HG02970 (cell line): Measurements from ENCODE around the gene MKLN1.
"Not testable (repeated sequence)": the region's sequence is repeated elsewhere in the genome, so short reads cannot be mapped to it uniquely, and the experiment has no call there.

Source experiments
- ATAC-seq: cut with Tn5 transposase; IDR thresholded peaks from one replicate; pipeline ENCODE4 v1.9.1; 2021; ENCODE audit warnings: mild to moderate bottlenecking, moderate library complexity, moderate number of reproducible peaks; ENCODE audit not compliant: unreplicated experiment, low FRiP score

Gene MKLN1

DNA sequence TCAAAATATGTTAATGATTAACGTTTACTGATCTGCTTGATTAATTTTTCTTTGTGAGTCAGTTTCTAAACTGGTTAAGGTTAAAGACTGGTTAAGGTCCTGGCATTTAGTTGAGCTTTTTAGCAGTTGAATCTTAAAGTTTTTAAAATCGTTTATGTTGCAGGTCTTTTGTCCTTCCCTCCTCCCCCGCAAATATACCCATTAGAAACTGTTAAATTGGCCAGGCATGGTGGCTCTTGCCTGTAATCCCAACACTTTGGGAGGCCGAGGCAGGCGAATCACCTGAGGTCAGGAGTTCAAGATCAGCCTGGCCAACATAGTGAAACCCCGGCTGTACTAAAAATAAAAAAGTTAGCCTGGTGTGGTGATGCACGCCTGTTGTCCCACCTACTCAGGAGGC is 127.9 kb downstream of the MKLN1 start:
- ATAC-seq: no peak

DNA sequence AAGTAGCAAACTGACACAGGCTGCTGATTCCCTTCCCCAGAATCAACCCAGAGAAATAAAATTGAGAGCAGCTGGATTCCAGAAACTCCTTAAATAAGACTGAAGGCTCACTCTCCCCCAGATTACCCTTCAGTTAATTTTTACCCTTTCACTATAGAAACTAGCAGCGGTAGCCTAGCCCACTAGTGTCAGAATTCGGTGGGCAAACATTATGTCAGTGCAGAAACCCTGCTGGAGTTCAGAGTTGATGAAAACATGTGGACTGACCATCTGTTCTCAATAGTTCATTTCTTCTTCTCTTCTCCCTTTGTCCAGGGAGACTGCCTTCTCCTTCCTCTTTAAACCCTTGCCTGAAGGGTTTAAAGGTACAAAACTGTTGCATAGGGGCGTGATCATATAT is 128.7 kb downstream of the MKLN1 start:
- ATAC-seq: no peak

DNA sequence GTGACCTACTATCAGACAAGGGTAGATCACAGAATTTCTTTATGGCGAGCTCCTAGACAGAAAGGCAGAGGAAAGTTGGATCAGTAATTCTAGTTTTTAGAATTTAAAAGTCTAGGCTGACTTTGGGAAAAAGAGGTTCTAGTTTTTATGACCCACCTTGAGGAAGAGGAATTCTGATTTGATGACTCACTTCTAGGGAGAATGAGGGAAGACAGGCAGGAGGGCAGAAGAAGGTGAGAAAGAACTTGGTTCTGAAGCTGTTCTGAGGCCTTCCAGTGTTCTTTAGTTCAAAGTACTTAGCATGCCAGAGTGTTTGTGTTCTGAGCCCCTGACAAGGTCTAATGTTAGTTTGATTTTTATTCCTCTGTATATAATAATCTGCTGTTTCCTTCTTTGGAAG is 131.6 kb downstream of the MKLN1 start:
- no peak for ATAC-seq

DNA sequence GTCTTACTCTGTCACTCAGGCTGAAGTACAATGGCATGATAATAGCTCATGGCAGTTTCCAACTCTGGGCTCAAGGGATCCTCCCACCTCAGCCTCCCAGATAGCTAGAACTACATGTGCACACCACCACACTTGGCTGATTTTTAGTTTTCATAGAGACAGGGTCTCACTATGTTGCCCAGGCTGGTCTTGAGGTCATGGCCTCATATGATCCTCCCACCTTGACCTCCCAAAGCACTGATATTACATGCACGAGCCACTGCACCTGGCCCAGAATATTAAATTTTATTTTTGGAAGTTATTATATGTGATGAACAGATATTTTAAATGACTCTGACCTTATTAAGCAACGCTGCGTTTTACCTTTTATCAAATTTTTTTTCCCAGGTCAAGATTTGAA is 134.4 kb downstream of the MKLN1 start:
- no peak for ATAC-seq

DNA sequence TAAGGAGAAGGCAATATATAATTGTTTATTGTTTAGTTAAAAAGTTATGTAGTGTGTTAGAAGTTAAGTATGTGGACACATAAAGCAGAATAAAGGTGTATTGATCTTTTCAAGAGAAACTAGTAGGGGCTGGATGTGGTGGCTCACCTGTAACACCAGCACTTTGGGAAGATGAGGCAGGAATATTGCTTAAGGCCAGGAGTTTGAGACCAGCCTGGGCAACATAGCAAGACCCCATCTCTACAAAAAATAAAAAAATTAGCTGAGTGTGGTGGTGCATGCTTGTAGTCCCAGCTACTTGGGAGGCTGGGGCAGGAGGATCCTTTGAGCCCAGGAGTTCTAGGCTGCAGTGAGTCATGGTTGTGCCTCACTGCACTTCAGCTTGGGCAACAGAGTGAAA is 135.0 kb downstream of the MKLN1 start:
- ATAC-seq: not testable (repeated sequence)

DNA sequence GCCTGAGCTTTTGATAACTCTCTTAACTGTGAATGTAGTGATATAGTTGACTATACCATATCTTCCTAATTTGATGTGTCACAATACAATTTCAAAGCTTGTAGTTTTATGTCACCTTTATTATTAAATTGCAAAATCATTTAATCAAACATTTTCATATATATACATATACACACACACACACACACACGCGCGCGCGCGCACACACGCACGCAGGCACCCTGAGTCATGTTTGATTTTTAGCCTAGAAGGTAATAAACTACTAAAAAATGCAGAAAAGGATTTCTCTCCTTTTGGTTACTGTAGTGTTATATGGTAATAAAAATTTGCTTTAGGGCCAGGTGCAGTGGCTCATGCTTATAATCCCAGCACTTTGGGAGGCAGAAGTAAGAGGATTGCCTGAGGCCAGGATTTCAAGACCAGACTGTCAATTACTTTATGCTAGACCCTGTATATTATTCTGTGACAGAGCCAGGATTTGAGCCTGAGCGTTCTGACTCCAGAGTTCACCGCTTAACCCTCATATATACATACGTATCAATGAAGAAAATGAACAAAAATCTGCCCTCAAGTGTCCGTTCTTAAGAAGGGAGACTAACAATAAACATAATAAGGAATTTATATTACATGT is 139.2 kb downstream of the MKLN1 start:
- ATAC-seq: no peak

DNA sequence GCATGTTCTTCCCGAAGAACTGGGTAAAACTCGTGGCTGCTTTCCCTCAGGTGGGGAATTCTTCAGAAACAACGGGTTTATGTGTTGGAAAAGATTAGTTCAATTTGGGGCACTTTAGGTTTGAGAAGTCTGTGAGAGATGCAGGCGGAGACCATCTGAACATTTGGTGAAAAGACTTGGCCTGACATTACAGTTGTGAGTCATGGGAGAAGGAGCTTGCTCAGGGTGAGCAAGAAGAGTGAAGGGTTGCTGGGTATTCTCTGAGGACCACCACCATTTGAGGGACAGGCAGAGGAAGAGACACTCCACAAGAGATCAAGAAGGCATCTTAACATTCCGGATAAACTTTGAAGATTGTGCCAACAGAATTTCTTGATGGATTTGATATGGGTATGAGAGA is 140.1 kb downstream of the MKLN1 start:
- no peak for ATAC-seq

DNA sequence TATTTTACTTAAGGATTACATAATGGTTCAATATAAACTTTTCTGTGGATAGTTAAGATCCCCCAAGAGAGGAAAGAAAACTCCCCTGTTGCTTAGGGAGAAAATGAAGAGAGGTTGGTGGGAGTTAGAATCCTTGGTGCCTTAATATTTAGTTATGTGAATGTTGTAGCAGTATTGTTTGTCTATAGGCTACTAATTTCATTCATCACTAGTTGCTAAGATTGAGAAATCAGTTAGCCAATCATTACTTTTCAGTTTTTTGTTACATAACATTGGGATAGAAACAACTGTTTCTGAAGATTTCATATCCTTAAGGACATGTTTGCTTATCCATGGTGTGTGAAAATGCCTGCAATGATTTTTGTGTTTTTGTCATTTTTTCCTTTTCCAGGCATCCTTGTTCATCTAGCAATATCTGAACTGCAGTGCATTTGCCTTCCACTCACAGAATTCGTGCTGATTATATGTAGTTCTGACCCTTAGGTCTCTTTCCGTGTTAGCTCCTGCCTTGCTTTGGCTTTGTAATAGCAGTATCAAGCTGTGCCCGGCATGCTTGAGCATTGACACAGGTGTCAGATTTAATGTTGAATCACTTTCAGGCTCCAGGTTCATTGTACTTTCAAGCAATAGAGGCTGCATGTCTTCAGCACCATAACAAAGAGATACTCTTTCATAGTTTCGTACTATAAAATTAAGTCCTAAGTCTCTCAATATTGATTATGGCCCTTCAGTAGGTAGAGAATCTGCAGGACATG is 143.8 kb downstream of the MKLN1 start:
- ATAC-seq: no peak

DNA sequence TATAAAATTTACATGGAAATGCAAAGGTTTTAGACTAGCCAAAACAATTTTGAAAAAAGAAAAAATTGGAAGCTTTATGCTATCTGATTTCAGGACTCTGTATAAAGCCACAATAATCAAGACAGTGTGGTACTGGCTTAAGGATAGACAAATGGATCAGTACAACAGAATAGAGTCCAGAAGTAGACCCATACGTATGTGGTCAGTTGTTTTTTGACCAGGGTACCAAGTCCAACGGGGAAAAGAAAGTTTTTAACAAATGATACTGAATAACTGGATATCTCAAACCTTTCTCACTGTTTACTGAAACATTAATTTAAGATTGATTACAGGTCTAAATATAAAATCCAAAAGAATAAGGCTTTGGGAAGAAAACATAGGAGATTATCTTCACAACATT is 149.1 kb downstream of the MKLN1 start:
- no peak for ATAC-seq

DNA sequence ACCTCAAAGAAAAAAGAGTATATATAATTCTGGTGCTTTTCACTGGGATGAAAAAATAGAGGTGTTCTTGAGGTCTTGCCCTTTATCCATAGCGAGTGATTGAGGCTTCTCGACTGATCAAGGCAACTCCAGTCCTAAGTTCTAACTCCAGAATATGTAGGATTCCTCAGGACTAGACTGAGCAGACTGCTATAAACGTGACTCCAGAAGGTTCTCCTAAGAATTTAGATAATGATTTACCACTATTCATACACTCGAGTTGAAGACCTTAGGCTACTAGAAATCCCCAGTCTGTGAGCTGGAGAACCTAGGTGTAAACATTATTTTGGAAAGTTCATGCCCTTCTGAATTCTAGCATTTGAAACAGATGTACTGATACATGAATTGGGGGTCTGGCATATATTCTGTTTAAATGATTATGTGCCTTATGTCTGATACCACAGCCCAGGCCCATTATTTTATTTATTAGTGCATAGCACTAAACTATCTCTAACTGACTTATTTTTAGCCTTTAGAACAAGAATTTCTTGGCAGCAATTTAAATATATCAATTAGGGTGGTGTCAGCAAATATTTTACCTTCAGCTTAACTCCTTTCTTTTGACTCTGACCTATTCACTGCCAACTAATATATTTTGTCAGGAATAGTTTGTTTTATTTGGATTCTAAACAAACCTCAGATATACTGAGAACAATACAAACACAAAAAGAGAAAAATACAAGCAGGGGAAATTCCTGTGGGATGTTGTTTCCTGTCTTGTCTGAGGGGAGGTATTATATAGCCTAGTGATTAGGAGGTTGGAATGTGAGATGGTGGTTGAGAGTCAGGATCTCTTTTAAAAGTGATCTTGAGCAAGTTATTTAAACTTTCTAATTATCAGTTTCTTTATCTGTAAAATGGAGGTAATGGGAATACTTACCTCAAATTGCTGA is 153.0 kb downstream of the MKLN1 start:
- no peak for ATAC-seq

DNA sequence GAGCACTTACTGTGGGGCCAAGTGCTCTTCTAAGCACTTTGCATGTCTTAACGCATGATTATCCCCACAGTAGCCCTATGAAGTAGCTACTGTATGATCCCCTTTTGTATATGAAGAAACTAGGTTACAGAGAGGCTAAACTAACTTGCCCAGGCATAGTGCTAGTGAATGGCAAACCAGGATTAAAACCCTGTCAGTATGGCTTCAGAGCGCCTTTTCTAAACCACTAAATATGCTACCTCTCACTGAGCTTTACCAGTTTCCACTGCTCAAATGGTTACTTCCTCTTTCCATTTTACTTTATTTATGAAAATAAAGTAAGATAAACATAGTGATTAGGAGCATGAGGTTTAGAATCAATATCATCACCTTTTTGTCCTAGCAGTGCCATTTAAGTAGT is 155.1 kb downstream of the MKLN1 start:
- ATAC-seq: no peak

DNA sequence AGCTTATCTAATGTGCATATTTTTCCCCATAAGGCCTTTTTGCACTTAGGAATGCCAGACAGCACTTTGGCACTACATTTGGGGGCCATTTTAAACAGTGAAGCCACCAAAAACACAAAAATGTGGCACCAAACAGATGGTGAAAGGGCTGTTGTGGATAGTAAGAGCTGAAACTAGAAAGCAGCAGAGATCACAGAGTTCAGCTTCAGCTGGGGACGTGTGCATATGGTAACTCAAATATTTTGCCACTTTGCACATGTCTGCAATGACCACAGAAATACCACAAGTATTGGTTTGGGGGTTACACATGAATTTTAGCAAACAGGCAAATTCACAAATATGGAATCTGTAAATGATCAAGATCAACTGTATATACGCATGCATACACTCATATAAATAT is 155.9 kb downstream of the MKLN1 start:
- no peak for ATAC-seq

DNA sequence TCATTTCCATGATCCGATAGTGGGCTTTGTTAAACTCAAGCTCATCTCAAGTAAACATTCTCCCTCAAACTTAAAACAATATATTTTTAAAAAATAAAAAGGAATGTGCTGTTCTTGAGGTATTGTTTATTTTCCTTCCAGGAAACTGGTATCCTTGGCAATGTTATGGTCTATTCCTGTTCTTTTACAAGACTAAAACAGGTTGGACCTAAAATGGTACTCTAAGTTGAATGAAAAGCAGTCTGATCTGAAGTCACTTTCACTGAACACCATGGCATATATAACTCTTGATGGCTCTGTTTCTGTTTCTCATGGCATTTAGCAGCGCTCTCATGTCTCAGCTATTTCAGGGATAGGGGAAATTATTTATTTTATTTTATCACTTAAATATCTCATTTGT is 158.7 kb downstream of the MKLN1 start:
- no peak for ATAC-seq

DNA sequence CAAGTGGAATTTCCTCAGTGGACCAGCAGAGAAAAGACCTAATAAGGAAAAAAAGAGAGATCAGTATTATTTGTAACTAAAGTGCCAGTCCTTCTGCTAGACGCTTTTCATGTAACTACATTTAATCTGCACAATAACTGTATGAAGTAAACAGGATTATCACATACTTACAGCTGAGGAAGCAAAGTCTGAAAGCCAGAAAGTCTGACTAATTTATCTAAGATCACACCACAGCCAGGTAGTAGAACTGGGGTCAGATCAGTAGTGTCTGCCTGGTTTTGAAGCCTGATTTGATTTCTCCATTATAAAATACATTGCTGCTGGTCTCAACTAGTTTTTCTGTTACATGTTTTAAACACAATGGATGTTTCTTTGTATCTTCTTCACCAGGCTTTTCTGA is 159.5 kb downstream of the MKLN1 start:
- ATAC-seq: no peak

DNA sequence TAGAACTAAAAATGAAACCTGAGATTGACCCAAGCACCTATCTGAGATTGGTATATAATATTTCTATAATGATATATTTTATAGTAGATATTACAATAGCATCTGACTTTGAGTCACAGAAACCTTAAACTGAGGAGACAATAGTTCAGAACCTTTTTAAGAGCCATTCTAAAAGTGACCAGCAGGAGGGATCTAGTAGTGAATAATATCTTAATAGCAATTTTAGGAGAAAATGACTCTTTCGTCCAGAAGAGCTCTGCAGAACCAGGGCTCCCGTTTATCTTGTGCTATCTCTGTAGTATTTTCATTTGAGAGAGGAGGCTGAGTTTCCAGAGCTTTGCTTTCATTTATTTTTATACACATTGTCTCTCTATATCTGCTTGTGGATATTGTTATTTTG is 160.7 kb downstream of the MKLN1 start:
- ATAC-seq: no peak

DNA sequence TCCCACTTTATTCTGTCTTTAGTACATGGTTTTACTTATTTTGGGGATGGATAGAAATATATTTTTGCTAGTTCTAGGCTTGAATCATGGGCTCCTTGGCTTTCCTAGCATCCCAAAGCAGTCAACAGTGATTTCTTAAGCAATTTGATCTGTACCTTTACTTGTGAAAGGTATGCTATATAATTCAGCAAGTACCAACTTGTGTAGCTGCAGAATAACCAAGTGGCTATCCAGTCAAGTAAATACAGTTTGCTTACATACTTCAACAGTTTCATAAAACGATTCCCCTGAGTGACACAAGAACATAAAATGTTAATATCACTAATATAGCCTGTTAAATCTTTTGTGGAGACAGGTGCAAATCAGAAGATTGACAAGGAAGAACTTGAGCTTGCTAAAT is 161.5 kb downstream of the MKLN1 start:
- no peak for ATAC-seq

DNA sequence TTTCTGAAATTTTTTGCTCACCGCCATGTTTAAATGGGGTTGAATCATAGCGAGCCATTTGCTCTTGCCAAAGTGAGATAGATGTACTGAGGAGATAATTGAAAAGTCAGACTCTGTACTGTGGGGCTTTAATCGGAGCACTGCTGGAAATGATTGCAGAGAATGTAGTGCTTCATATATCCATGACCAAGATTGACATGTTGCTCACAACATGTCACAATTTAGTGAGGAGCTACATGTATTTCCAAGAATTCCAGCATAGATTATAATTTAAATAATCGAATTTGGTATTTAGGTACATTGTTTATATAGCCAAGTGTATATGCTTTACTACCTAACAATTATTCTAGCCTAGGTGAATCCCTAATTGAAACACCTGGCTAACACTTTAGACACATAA is 162.2 kb downstream of the MKLN1 start:
- no peak for ATAC-seq

DNA sequence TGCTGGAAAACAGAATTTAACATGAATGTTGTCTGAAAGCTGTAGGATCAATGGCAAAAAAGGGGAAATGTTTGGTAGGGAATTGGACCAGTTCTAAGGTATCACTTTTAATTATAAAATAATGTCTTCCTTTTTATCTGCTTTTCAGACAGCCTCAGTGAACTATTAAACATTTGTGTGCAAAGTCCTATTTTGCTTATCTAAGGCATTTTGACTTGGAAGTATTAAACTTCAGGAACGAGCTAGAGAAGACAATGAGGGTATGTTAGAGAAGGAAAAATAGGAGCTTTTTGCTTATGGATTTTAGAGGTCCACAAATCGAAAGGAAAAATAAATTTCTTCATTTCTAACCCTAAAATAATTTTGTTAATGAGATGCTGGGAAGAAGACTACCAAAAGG is 165.4 kb downstream of the MKLN1 start:
- no peak for ATAC-seq

DNA sequence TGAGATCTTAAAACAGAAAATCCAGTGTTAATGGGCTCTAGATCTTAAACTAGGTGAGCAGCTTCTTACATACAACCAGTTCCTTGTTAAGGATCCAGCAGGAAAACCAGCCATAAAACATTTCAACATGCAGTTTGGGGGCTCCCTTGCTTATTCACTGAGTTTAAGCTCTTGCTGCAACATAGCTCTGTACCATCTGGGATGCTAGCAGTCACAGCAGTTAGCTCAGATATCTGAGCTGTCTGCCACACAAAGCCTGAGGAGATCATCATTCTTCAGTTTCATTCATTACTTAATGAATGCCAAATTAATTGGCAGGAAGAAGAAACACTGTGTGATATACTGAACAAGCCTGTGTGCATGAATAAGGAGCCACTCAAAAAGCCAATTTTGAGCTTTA is 165.9 kb downstream of the MKLN1 start:
- ATAC-seq: no peak

DNA sequence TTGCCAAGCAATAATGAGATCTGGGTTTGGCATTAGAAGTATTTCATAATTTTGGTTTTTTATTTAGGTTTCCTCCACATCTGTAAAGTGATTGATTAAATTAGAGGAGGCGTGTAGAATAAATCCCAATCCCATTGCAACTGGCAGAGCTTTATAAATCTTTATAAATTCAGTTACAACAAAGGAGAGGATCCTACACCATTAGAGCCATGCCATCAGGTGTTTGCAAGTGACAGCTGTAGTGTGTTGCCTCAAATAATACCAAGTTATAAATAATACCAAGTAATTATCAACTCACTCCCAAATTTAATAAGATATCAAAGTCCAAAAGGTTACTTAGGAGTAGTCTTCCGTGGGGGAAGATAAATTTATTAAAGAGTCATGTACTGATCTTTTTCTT is 166.5 kb downstream of the MKLN1 start:
- ATAC-seq: no peak
